HEK293T (cell line): ENCODE measurements around the gene PPP1R13B.

Experiments used
- ARNT ChIP-seq: fragments of 450-650 bp; IDR thresholded peaks from 2 replicates; pipeline ENCODE4 v1.6.1; 2017; ENCODE audit warnings: mild to moderate bottlenecking
- BHLHE40 ChIP-seq: fragments of 450-650 bp; IDR thresholded peaks from 2 replicates; pipeline ENCODE4 v1.6.1; 2016; ENCODE audit warnings: mild to moderate bottlenecking, moderate library complexity, borderline replicate concordance
- CTBP1 ChIP-seq: fragments of 450-650 bp; IDR thresholded peaks from 2 replicates; pipeline ENCODE4 v1.6.1; 2016; ENCODE audit warnings: borderline replicate concordance
- ELF4 ChIP-seq: fragments of 450-650 bp; IDR thresholded peaks from 2 replicates; pipeline ENCODE4 v1.6.1; 2017; ENCODE audit warnings: antibody characterized with exemption
- FOXA1 ChIP-seq: fragments of 450-650 bp; IDR thresholded peaks from 2 replicates; pipeline ENCODE4 v1.6.1; 2016; ENCODE audit warnings: mild to moderate bottlenecking
- FOXK2 ChIP-seq: fragments of 450-650 bp; IDR thresholded peaks from 2 replicates; pipeline ENCODE4 v1.6.1; 2016; ENCODE audit warnings: mild to moderate bottlenecking
- FOXM1 ChIP-seq: fragments of 450-650 bp; IDR thresholded peaks from 2 replicates; pipeline ENCODE4 v1.6.1; 2017; ENCODE audit warnings: mild to moderate bottlenecking, borderline replicate concordance
- L3MBTL2 ChIP-seq: fragments of 450-650 bp; conservative IDR thresholded peaks from 2 replicates; pipeline ENCODE4 v1.6.1; 2016; ENCODE audit warnings: mild to moderate bottlenecking
- NFRKB ChIP-seq: fragments of 450-650 bp; IDR thresholded peaks from 2 replicates; pipeline ENCODE4 v1.6.1; 2016; ENCODE audit warnings: mild to moderate bottlenecking, moderate library complexity
- SP1 ChIP-seq: fragments of 450-650 bp; IDR thresholded peaks from 2 replicates; pipeline ENCODE4 v1.6.1; 2017
- SUZ12 ChIP-seq: fragments of 450-650 bp; IDR thresholded peaks from 2 replicates; pipeline ENCODE4 v1.6.1; 2016; ENCODE audit warnings: mild to moderate bottlenecking
- TARDBP ChIP-seq: fragments of 450-650 bp; IDR thresholded peaks from 2 replicates; pipeline ENCODE4 v1.6.1; 2016

- TF ChIP-seq BHLHE40: no peak
- no peak for TF ChIP-seq SUZ12
- no peak for TF ChIP-seq NFRKB
- no peak for TF ChIP-seq FOXK2
- TF ChIP-seq SP1: no peak
- no peak for TF ChIP-seq CTBP1
- TF ChIP-seq FOXM1: no peak
- TF ChIP-seq ELF4: no peak
- no peak for TF ChIP-seq L3MBTL2
- TF ChIP-seq TARDBP: no peak
- TF ChIP-seq FOXA1: no peak
- TF ChIP-seq ARNT: no peak
Measured at GRCh38 chr14:103706551-103707328, 140.6 kb downstream of the PPP1R13B start.
